GM15510 (cell line): Measurements from ENCODE around the gene CHSY1.

Experiments used
- POLR2A ChIP-seq: IDR thresholded peaks from 3 replicates; pipeline ENCODE4 v1.6.1; 2011; ENCODE audit warnings: borderline replicate concordance; ENCODE audit not compliant: insufficient read length; ENCODE audit errors: extremely low read depth

CHSY1 gene

DNA sequence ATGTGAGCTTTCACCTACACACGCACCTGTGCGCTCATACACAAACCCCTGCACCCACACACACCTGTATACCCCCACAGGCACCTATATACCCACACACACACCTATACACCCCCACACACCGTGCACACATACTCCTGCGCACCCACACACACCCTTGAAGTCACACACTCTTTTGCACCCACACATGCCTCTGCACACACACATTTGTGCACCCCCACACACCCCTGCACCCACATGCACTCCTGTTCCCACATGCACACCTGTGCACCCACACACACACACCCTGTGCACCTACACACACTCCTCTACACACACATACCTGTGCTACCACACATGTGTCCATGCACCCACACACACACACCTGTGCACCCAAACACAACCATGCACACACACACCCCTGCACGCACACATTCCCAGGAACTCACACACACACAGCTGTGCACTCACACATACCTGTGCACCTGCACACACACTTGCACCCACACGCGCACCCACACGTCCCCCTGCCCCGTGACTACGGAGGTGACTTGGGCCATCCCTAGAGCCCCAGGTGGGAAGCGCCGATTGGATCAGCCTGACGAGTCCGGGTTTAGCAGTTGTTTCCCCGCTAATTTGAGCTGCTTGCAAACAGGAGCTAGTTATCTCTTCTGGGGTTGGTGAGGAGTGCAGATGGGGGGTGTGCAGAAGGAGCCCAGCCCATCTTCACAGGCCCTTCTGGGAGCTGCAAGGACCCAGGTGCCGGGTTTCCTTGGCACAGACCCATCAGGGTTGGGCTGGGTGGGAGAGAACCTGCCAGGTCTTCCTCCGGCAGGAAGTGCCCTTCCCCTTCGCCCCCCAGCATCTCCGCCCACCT is 97.8 kb downstream of the CHSY1 start:
- TF ChIP-seq POLR2A: no peak

DNA sequence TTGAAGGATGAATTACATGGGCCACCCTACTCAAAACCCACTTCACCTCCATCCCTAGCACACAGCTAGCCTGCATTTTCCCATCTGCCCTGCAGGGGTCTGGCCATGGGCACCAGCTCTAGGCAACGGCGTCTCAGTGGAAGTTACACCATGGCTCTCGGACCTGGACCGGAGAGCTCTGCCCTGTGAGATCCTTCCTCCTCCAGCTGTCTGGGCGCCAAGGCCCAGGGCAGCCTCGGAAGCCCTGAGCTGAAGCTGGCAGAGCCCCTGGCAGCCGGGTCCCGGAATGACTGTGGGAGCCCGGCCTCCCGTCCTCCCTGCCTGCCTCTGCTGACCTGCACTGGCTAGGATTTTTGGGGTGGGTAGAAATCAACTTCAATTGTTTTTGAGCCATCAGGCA is 98.9 kb downstream of the CHSY1 start:
- TF ChIP-seq POLR2A: no peak

- TF ChIP-seq POLR2A: no peak
Measured at GRCh38 chr15:101151288-101151687, 100.6 kb downstream of the CHSY1 start.

GRCh38 chr15:101150723-101151040 is 101.2 kb downstream of the CHSY1 start:
- TF ChIP-seq POLR2A: no peak

DNA sequence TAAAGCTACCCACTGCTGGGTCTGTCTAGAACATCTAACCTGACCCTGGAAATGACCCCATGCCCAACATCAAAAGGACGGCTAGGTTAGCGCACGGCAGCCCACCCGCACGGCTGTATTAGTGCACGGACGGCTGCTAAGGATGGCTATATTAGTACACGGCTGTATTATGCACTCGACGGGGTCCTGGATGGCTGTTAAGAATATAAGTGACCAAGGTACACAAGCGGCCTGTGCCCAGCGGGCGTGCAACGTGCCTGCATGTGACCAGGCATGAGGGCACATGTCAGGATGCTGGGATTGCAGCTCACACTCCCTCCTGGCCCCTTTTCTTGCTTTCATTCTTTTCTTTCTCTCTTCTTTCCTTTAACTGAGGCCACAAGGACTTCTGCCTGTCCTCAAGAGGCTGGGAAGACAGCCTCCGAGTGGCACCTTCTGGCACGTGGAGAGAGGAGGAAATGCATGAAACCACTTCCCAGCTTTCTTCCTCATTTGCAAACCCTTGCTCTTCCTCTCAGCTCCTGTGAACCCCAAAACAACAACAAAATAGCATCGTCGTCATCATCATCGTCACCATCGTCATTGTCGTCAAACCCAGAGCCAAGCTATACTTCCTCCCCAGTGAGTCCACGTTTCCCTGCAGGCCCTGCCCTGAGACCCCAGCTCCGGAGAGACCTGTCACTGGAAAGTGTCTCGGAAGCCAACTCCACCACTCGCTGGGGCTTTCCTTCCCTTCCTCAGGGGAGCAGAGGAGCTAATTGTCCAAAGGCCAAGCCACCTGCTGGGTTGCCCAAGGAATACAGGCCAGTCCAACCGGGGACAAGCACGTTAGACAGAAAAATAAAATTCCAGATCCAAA is 101.8 kb downstream of the CHSY1 start:
- no peak for TF ChIP-seq POLR2A

DNA sequence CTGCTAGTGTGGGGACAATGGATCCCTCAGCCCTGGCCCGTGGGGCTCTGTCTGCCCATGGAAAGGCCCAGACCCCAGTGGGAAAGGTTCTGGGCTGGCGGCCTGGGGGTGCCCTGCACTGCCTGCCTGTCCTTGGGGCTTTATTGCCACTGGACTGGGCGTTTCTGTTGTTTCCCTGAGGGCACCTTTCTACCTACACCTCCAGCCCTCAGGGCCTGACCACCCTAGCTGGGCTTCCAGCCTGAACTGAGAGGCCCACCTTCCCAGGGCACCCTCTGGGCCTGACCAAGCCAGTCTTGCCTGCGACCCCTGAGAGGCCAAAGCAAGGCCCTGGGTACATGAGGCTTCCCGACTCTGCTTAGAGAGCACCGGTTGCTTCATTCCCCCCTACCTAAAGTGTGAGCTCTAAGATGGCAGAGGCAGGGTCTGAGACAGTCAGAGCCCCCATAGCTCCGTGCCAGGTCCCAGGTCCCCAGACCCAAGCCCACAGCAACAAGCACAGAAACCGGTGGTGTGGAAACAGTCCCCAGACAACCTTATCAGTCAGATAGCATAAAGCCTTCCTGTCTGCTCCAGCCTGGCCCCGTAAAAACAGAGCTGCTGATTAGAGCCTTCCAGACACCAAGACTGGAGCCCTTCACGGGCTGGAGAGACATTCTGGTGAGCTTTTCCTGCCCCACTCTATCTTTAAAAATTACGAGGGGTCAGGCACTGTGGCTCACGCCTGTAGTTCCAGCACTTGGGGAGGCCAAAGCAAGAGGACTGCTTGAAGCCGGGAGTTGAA is 102.8 kb downstream of the CHSY1 start:
- TF ChIP-seq POLR2A: no peak

DNA sequence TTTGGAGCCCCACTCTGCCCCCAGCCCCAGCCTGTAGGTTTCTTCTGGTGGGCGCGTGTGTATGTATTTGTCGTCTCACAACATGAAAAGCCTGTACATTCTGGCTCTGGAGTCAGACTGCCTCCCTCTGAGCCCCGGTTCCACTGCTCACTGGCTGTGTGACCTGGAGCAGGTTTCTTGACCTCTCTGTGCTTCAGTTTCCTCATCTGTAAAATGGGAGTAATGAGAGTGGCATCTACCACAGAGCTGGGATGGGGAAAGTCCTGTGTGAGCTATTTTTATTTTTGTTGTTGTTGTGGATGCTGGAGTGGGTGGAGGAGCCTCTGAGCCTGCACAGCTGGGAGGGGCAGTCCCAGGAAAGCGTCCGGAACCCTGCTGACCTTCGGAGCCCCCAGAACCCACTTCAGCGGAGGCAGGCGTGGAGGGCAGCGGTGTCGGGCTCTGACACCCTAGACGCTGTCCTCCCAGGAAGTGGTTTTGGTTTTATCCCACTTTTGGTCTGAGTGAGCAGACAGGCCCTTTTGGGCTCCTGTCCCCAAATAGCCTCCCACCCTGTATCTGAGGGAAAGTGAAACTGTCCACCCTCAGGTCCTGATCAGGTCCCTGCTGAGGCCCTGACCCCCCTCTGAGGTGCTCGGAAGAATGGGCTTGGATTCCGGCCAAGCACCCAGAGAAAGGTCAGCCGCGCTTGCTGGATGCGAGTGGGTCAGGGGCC is 103.5 kb downstream of the CHSY1 start:
- TF ChIP-seq POLR2A: no peak

- no peak for TF ChIP-seq POLR2A
Measured at GRCh38 chr15:101147181-101147580, 104.7 kb downstream of the CHSY1 start.

DNA sequence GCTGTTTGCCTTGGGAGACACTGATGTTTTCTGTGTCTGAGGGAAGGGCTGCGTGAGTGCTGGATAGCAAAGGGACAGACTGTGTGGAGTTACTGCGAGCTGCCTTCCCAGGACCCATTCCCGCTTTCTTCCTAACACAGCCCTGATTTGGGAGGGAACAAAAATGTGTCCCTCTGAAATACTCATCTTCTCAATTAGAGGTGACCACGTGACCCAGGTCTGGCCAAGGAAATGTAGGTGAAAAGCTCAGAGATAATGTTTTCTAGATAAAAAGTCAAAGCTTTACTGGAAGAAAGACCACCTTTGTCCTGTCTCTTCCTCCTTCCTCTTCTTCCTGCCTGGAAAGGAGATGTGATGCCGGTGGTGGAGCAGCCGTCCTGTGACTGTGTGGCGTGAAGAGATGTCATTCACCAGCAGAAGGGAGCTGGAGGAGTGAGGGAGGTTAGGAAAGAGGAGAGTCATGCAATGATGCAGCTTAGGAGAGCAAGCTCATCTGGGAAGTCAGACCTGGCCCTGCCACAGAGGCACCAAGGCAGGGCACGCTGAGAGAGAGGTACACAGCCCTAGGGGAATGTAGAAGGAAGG is 105.6 kb downstream of the CHSY1 start:
- no peak for TF ChIP-seq POLR2A

DNA sequence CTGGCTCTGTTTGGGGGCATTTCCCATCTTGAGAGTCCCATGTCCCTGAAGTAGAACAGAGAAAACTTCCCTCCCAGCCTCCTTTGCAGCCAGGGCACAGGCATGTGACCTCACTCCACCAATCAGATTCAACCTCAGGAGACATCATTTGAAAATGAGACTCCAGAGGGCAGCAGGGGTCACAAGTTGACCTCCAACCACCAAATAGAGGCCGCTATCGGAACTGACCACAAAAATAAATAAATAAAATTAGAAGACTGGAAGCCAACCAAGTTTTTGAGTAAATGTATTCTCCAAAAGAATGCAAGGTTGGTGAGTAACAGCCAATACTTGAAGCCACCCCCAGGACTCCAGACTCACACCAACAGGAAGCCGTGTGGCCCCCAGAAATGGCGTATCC is 106.5 kb downstream of the CHSY1 start:
- no peak for TF ChIP-seq POLR2A

DNA sequence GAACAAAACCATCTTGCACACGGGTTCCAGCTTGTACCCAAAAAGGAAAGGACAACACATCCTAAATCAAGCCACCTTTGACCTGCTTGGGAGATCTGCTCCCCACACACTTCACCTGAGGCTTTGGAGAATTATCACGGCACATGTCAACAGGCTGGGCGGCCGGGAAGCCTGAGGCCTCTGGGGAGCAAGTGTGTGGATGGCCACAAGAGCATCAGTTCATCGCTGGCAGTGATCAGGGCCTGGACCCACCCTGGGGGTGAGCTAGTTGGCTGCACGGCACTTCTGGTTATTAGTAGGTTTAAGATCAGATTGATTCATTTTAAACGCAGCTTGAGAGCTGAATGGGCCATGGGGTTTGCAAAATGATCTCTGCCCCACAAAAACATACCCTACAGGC is 108.5 kb downstream of the CHSY1 start:
- no peak for TF ChIP-seq POLR2A

- TF ChIP-seq POLR2A: no peak
Measured at GRCh38 chr15:101142711-101143110, 109.1 kb downstream of the CHSY1 start.

GRCh38 chr15:101141926-101142527 is 109.8 kb downstream of the CHSY1 start:
- no peak for TF ChIP-seq POLR2A

DNA sequence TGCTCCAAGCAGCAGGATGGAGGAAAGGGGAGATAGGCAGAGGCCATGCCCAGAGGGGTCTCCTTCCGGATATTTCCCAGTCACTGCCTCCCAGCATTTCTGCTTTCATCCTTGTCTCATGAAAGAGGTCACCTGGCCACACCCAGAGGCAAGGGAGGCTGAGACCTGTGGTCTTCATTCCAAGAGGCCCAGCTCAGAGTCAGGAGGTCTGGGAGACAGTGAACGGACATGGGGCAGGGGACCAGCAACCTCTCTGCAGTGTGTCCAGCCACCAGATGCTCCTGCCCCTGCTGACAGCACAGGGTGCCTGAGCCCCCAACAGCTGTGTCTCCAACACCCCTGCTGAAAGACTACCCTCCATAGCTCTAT is 111.2 kb downstream of the CHSY1 start:
- no peak for TF ChIP-seq POLR2A
